Renal cortex interstitium (tissue), 11 donors: ENCODE measurements around the gene CLBA1. TPM values are rescaled to one million over a fixed set of nuclear protein-coding genes. Genes with fewer than 3 reads are reported as not detected.

Experiments
- DNase-seq, 11 donors: peaks; one replicate each; pipeline ENCODE4 v3.0.0-alpha.2; 2013; ENCODE audit warnings: low read depth in 9 of 11, low spot score in 4 of 11; ENCODE audit errors: extremely low read depth in 1 of 11
- polyA plus RNA-seq, 3 donors: library from polyadenylated mRNA; unstranded; fragments of 120-200 nt; gene quantifications; one replicate each; pipeline ENCODE4 v1.2.1, GENCODE V29; 2013; ENCODE audit not compliant: insufficient read length in 3 of 3

The CLBA1 gene
- polyA plus RNA-seq, 3 donors: 19.0 to 28.3 (median 23.6) TPM

- no peak for DNase-seq
Measured at GRCh38 chr14:105012171-105012985, 26.8 kb downstream of the CLBA1 start.

GRCh38 chr14:105013150-105013785, 27.7 kb downstream of the CLBA1 start:
- DNase-seq: no peak

GRCh38 chr14:105014032-105014431, 28.4 kb downstream of the CLBA1 start:
- no peak for DNase-seq

GRCh38 chr14:105014631-105015030, 29.0 kb downstream of the CLBA1 start:
- no peak for DNase-seq

GRCh38 chr14:105015242-105015641, 29.7 kb downstream of the CLBA1 start:
- no peak for DNase-seq

- DNase-seq: no peak
Measured at GRCh38 chr14:105015905-105016304, 30.3 kb downstream of the CLBA1 start.

- no peak for DNase-seq
Measured at GRCh38 chr14:105018414-105018813, 32.8 kb downstream of the CLBA1 start.

- DNase-seq: peak in 4 of 11 donors; percentile 13 to 43 (median 34)
Measured at GRCh38 chr14:105019861-105020814, 34.5 kb downstream of the CLBA1 start.

GRCh38 chr14:105020815-105021655, 35.4 kb downstream of the CLBA1 start, which contains the start of gene CDCA4:
CDCA4 (minus strand) TSS chr14:105021083; CDS start chr14:105011929, 9,154 bp downstream.
- peak; percentile 83 to 97 (median 93) for DNase-seq

GRCh38 chr14:105021656-105022275, 36.2 kb downstream of the CLBA1 start:
- peak in 6 of 11 donors; percentile 43 to 58 (median 50) for DNase-seq

GRCh38 chr14:105022276-105022670, 36.7 kb downstream of the CLBA1 start:
- no peak for DNase-seq

GRCh38 chr14:105023144-105023543, 37.6 kb downstream of the CLBA1 start:
- no peak for DNase-seq

GRCh38 chr14:105023791-105024480, 38.3 kb downstream of the CLBA1 start:
- DNase-seq: no peak

- no peak for DNase-seq
Measured at GRCh38 chr14:105025429-105025828, 39.8 kb downstream of the CLBA1 start.

GRCh38 chr14:105026033-105026785, 40.6 kb downstream of the CLBA1 start:
- DNase-seq: no peak

- DNase-seq: no peak
Measured at GRCh38 chr14:105026802-105027563, 41.4 kb downstream of the CLBA1 start.
